GM23248 (cell line): ENCODE measurements around the gene PTPRT. TPM values are rescaled to one million over a fixed set of nuclear protein-coding genes. Genes with fewer than 3 reads are reported as not detected.
"Not testable (repeated sequence)": the region's sequence is repeated elsewhere in the genome, so short reads cannot be mapped to it uniquely, and the experiment has no call there.

Source experiments
- DNase-seq: peaks from one replicate; pipeline ENCODE4 v3.0.0-alpha.2; 2015
- H2AFZ ChIP-seq: fragments of 200-600 bp; sonication (generic); 2 replicates; pipeline ENCODE4 v1.6.1; 2016; ENCODE audit warnings: antibody characterized with exemption
- H3F3A ChIP-seq: fragments of 200-600 bp; sonication (generic); 2 replicates; pipeline ENCODE4 v1.6.1; 2016; ENCODE audit warnings: mild to moderate bottlenecking, antibody characterized with exemption, mixed run types; ENCODE audit not compliant: insufficient read depth
- H3K27ac ChIP-seq: fragments of 200-600 bp; sonication (generic); 2 replicates; pipeline ENCODE4 v1.5.1; 2016; ENCODE audit warnings: mild to moderate bottlenecking
- H3K27me3 ChIP-seq: fragments of 200-600 bp; sonication (generic); replicated peaks from 2 replicates; pipeline ENCODE4 v1.6.1; 2016; ENCODE audit warnings: mild to moderate bottlenecking; ENCODE audit not compliant: insufficient read depth
- H3K36me3 ChIP-seq: fragments of 200-600 bp; sonication (generic); 2 replicates; pipeline ENCODE4 v1.6.1; 2016; ENCODE audit warnings: low read depth, mild to moderate bottlenecking
- H3K4me1 ChIP-seq: fragments of 200-600 bp; sonication (generic); 2 replicates; pipeline ENCODE4 v1.6.1; 2016; ENCODE audit warnings: mild to moderate bottlenecking; ENCODE audit not compliant: insufficient read depth
- H3K4me2 ChIP-seq: fragments of 200-600 bp; sonication (generic); one replicate; pipeline ENCODE4 v1.6.1; 2016; ENCODE audit warnings: mild to moderate bottlenecking; ENCODE audit not compliant: unreplicated experiment
- H3K4me3 ChIP-seq: fragments of 200-600 bp; sonication (generic); 2 replicates; pipeline ENCODE4 v1.5.1; 2016; ENCODE audit warnings: mild to moderate bottlenecking
- H3K79me2 ChIP-seq: fragments of 200-600 bp; sonication (generic); 2 replicates; pipeline ENCODE4 v1.6.1; 2016; ENCODE audit warnings: mild to moderate bottlenecking; ENCODE audit not compliant: insufficient read depth
- H3K9ac ChIP-seq: fragments of 200-600 bp; sonication (generic); 2 replicates; pipeline ENCODE4 v1.6.1; 2016; ENCODE audit warnings: mild to moderate bottlenecking
- H3K9me2 ChIP-seq: fragments of 200-600 bp; sonication (generic); 2 replicates; pipeline ENCODE4 v1.6.1; 2016; ENCODE audit warnings: mixed run types, mild to moderate bottlenecking, moderate library complexity; ENCODE audit not compliant: insufficient read depth
- H3K9me3 ChIP-seq: fragments of 200-600 bp; sonication (generic); one replicate; pipeline ENCODE4 v1.6.1; 2017; ENCODE audit warnings: low read depth
- H4K20me1 ChIP-seq: fragments of 200-600 bp; sonication (generic); 2 replicates; pipeline ENCODE4 v1.6.0; 2016; ENCODE audit not compliant: insufficient read depth
- EZH2 ChIP-seq: fragments of 200-600 bp; sonication (generic); IDR thresholded peaks from 2 replicates; pipeline ENCODE4 v1.6.1; 2018; ENCODE audit warnings: antibody characterized with exemption, mild to moderate bottlenecking; ENCODE audit not compliant: insufficient read depth, poor library complexity, severe bottlenecking
- EZH2phosphoT487 ChIP-seq: fragments of 200-600 bp; sonication (generic); IDR thresholded peaks from 2 replicates; pipeline ENCODE4 v1.6.1; 2018; ENCODE audit warnings: antibody characterized with exemption, moderate library complexity, mild to moderate bottlenecking, low read depth; ENCODE audit not compliant: insufficient read depth
- WGBS, 2 experiments: methylation state at CpG; one replicate each; pipeline ENCODE4 v1.1.6; 2015 to 2017; ENCODE audit warnings: low lambda C conversion rate in 2 of 2, low coverage in 1 of 2; ENCODE audit errors: missing lambda C conversion rate in 2 of 2; 5-methylcytosine and 5-hydroxymethylcytosine counted together
- in situ Hi-C: fragments of 300-500 bp; cut with MboI; formaldehyde crosslinking; loops from 2 replicates; pipeline ENCODE4 v1.15.0; 2020
- polyA plus RNA-seq: library from polyadenylated mRNA; unstranded; fragments of >200 nt; fragmentation: Nextera tagmentation; extraction: Ambion mirVana; gene quantifications from 2 replicates; pipeline ENCODE4 v1.2.1, GENCODE V29; 2016
- total RNA-seq: library from RNA; depleted of rRNA; stranded (reverse); fragments of >200 nt; shearing (Covaris generic); gene quantifications from 2 replicates; pipeline ENCODE4 v1.2.3, GENCODE V29; 2014

Gene PTPRT
- total and polyA plus RNA-seq, 2 experiments from 2014 or later, result not detected

DNA sequence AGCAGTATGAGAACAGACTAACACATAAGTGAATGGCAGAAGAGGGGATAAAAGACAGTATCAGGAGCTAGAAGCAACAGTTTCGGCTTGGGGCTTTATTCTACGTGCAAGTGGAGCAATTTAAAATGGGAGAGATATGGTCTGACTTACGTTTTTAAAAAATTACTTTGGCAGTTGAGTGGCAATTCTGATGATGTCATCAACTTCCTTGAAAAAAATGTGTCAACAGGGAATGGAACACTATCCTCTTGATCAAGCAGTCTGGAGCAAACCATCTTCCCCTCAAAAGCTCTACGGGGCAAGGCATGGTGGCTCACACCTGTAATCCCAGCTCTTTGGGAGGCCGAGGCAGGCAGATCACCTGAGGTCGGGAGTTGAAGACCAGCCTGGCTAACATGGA, 24.1 kb downstream of the PTPRT start:
- H3K9ac ChIP-seq, result no peak overlapping the region
- H3K36me3 ChIP-seq, result no peaks in the 10 kb centered on the region
- no peak overlapping the region for H2AFZ ChIP-seq
- in situ Hi-C loops, result no loop called here
- no peaks in the 10 kb centered on the region for H3K9me2 ChIP-seq
- no peak overlapping the region for H3K27ac ChIP-seq
- no peak overlapping the region for H3K4me3 ChIP-seq
- H3K4me1 ChIP-seq, result no peaks in the 10 kb centered on the region
- H4K20me1 ChIP-seq, result no peaks in the 10 kb centered on the region
- no peak overlapping the region for H3K4me2 ChIP-seq
- TF ChIP-seq EZH2 (no peak), EZH2phosphoT487 (no peak)
- no peaks in the 10 kb centered on the region for H3K27me3 ChIP-seq
- no peaks in the 10 kb centered on the region for H3F3A ChIP-seq
- DNase-seq, result no peak
- no peaks in the 10 kb centered on the region for H3K9me3 ChIP-seq
- 47 to 56% methylated on average over 6 of the region's 6 CpGs for WGBS, 2 experiments
- no peaks in the 10 kb centered on the region for H3K79me2 ChIP-seq

DNA sequence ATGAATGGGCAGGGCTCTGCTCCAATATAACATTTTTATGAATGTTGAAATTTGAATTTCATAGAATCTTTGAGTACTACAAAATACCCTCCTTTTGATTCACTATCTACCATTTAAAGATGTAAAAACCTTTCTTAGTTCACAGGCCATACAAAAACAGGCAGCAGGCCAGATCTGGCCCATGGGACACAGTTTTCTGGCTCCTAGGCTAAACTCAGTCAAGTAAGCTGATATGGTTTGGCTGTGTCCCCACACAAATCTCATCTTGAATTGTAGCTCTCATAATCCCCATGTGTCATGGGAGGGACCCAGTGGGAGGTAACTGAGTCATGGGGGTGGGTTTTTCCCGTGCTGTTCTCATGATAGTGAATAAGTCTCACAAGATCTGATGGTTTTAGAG, 25.0 kb downstream of the PTPRT start:
- H3K4me1 ChIP-seq, H3K27me3 ChIP-seq, DNase-seq, H3K27ac ChIP-seq, H3K4me3 ChIP-seq, H3F3A ChIP-seq, H2AFZ ChIP-seq, H3K36me3 ChIP-seq, H4K20me1 ChIP-seq, H3K9me2 ChIP-seq, H3K9me3 ChIP-seq, in situ Hi-C loops, H3K4me2 ChIP-seq, H3K9ac ChIP-seq, H3K79me2 ChIP-seq: not testable (repeated sequence)
- 0 to 18% methylated on average over 1 of the region's 1 CpG for WGBS, 2 experiments

DNA sequence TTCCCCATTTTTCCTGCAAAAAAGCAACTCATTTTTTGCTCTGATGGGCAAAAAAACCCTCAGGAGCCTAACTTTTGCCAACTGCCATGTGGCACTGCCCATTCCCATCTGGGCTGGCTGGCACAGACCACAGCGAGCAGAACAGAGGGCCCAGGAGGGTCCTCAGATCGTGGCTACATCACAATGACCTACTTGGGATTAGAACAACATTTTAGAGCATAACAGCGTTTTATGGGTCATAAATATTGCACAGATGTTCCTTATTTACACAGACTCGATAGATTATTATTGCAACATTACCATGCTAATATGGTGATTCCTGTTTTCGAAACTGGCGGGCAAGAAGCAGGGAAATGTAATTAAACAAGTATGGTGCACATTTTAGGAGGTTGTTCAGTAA, 28.0 kb downstream of the PTPRT start:
- Histone ChIP-seq H3K27ac (no peak overlapping the region), H3K4me1 (no peaks in the 10 kb centered on the region), H3K4me3 (no peak overlapping the region), H2AFZ (no peak overlapping the region), H4K20me1 (no peaks in the 10 kb centered on the region), H3K9me3 (no peaks in the 10 kb centered on the region), H3K79me2 (no peaks in the 10 kb centered on the region), H3K4me2 (no peak overlapping the region), H3K9me2 (no peaks in the 10 kb centered on the region), H3K27me3 (no peaks in the 10 kb centered on the region), H3K9ac (no peak overlapping the region), H3F3A (no peaks in the 10 kb centered on the region), H3K36me3 (no peaks in the 10 kb centered on the region)
- in situ Hi-C loops, result no loop called here
- no peak for DNase-seq
- no peak for TF ChIP-seq EZH2phosphoT487
- no peak for TF ChIP-seq EZH2
- WGBS, 2 experiments, result 0 to 1% methylated on average over 6 of the region's 6 CpGs

DNA sequence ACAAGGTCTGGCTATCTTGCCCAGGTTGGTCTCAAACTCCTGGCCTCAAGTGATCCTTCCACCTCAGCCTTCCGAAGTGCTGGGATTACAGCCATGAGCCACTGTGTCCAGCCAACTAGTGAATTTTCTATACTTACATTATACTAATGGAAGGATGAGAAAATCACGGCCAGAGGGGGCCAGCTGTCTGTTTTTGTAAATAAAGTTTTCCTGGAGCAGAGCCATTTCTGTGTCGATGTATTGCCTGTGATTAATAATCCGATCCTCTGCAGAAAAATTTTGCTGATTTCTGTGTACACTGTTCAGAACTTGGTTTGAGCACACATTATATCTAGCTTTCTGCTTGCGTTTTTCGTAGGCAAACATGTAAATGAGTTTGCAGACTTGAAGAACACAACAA, 28.8 kb downstream of the PTPRT start:
- no peak overlapping the region for H3K4me2 ChIP-seq
- 18 to 21% methylated on average over 6 of the region's 6 CpGs for WGBS, 2 experiments
- TF ChIP-seq EZH2phosphoT487, result no peak
- TF ChIP-seq EZH2, result no peak

DNA sequence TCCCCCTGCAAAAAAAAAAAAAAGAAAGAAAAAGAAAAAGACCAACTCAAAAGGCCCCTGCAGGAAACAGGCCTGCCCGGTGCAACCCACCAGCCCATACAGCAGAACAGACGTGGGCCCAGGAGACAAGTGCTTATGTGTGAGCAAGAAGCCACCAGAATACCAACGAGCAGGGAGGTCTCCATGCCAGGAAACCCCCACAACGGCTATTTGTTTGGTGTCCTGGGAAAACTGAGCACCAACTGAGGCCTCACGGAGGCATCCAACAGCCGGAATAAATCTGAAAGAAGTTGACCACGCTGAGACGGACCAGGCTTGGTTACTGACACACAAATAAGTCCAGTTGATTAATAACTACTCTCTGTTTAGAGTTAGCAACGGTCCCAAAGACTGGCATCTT, 29.7 kb downstream of the PTPRT start:
- H3K4me3 ChIP-seq, result no peak overlapping the region
- no peaks in the 10 kb centered on the region for H3K79me2 ChIP-seq
- no peaks in the 10 kb centered on the region for H3K36me3 ChIP-seq
- no peak overlapping the region for H2AFZ ChIP-seq
- 27 to 28% methylated on average over 9 of the region's 9 CpGs for WGBS, 2 experiments
- no peak for DNase-seq
- no peaks in the 10 kb centered on the region for H4K20me1 ChIP-seq
- in situ Hi-C loops, result no loop called here
- no peak for TF ChIP-seq EZH2
- no peak for TF ChIP-seq EZH2phosphoT487
- H3K27me3 ChIP-seq, result no peaks in the 10 kb centered on the region
- H3K9ac ChIP-seq, result no peak overlapping the region
- H3K4me1 ChIP-seq, result no peaks in the 10 kb centered on the region
- H3K27ac ChIP-seq, result no peak overlapping the region
- no peaks in the 10 kb centered on the region for H3K9me3 ChIP-seq
- no peaks in the 10 kb centered on the region for H3K9me2 ChIP-seq
- H3K4me2 ChIP-seq, result no peak overlapping the region
- H3F3A ChIP-seq, result no peaks in the 10 kb centered on the region

More for the DNA sequence above, 28.8 kb downstream of the PTPRT start:
- H2AFZ ChIP-seq, result no peak overlapping the region
- H4K20me1 ChIP-seq, result no peaks in the 10 kb centered on the region
- in situ Hi-C loops, result no loop called here
- no peaks in the 10 kb centered on the region for H3K36me3 ChIP-seq
- H3K9ac ChIP-seq, result no peak overlapping the region
- H3K79me2 ChIP-seq, result no peaks in the 10 kb centered on the region
- H3K27me3 ChIP-seq, result no peaks in the 10 kb centered on the region
- H3K27ac ChIP-seq, result no peak overlapping the region
- H3K9me2 ChIP-seq, result no peaks in the 10 kb centered on the region
- H3K4me3 ChIP-seq, result no peak overlapping the region
- H3K4me1 ChIP-seq, result no peaks in the 10 kb centered on the region
- H3K9me3 ChIP-seq, result no peaks in the 10 kb centered on the region
- no peak for DNase-seq
- no peaks in the 10 kb centered on the region for H3F3A ChIP-seq
